ENCODE results near the gene MRAS.

Gene MRAS

DNA sequence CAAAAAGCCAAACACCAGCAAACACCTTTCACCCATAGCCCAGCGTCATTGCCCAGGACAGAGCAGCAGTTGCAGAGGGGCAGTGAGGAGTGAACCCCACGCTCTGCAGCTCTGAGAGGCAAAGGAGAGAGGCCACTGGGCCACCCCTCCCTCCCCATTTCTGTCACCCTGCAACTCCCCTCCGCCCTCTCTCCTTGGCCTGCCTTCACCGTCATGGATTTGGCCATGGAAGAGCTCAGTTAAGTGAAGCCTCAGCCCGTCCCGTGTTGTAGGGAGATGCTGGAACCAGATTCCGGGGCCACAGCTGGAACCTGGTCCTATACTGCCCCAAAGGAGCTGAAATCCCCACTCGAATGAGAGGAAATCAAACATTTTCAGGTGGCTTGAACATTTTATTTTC, 21.9 kb downstream of the MRAS start:
- TF ChIP-seq, protein P1, sequence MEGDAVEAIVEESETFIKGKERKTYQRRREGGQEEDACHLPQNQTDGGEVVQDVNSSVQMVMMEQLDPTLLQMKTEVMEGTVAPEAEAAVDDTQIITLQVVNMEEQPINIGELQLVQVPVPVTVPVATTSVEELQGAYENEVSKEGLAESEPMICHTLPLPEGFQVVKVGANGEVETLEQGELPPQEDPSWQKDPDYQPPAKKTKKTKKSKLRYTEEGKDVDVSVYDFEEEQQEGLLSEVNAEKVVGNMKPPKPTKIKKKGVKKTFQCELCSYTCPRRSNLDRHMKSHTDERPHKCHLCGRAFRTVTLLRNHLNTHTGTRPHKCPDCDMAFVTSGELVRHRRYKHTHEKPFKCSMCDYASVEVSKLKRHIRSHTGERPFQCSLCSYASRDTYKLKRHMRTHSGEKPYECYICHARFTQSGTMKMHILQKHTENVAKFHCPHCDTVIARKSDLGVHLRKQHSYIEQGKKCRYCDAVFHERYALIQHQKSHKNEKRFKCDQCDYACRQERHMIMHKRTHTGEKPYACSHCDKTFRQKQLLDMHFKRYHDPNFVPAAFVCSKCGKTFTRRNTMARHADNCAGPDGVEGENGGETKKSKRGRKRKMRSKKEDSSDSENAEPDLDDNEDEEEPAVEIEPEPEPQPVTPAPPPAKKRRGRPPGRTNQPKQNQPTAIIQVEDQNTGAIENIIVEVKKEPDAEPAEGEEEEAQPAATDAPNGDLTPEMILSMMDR (IDR thresholded peaks at IDR 0.05; ENCODE audit: poor library complexity, severe bottlenecking): no peak
- no peak overlapping the region for H3K27ac ChIP-seq (ENCODE audit: poor library complexity, severe bottlenecking)
- H3K4me1 ChIP-seq (ENCODE audit: insufficient read depth, poor library complexity, severe bottlenecking): no peaks in the 10 kb centered on the region
- H3K27me3 ChIP-seq (ENCODE audit: insufficient read depth, poor library complexity, severe bottlenecking): no peaks in the 10 kb centered on the region
- H3K4me3 ChIP-seq (ENCODE audit: severe bottlenecking): no peak overlapping the region
- H3K9me3 ChIP-seq (ENCODE audit: severe bottlenecking): no peaks in the 10 kb centered on the region
- DNase-seq (ENCODE audit: low spot score) (no peak), ATAC-seq (ENCODE audit: low read depth) (no peak)
- H3K36me3 ChIP-seq (ENCODE audit: low read depth): no peaks in the 10 kb centered on the region

DNA sequence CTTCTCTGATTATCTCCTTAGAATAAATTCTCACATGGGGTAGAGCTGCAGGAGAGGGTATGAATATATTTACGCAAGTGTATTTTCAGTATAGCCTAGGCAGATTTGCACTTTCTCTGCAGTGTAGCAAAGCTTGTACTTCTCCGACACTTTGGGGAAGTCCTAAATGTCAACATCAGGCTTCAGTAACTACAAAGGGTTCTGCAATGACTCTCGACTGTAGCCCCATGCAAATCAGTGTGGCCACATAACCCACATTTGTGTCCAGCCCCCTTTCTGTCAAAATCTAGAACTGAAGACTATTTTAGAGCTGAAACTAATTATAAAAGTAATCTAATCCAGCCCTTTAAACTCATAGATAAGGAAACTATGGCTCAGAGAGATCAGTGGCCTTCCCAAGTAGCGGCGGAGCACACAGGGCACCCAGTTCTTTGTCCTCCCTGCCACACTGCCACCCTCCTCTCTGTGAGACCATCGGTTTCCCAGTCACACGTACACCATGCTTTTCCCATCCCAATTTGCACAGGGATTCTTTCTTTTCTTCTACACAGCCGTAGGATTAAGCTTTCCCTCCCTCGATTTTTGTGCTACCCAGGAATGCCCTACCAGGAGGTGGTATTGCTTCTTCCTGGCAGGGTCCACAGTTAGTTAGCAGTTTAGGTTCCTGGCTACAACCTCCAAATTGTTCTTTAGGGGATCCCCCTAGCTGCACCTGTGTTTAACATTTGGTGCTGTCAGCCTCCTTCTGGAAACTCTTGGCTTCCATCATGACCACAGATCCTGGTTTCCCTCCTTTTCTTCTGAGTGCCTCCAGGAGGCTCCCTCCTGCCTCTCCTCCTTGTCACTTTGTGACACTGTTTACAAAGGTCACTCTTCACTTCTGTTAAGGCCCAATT, 22.9 kb downstream of the MRAS start:
- no peaks in the 10 kb centered on the region for H3K9me3 ChIP-seq (ENCODE audit: severe bottlenecking)
- no peak overlapping the region for H3K27ac ChIP-seq (ENCODE audit: poor library complexity, severe bottlenecking)
- no peaks in the 10 kb centered on the region for H3K36me3 ChIP-seq (ENCODE audit: low read depth)
- DNase-seq (ENCODE audit: low spot score) (no peak), ATAC-seq (ENCODE audit: low read depth) (no peak)
- H3K27me3 ChIP-seq (ENCODE audit: insufficient read depth, poor library complexity, severe bottlenecking): no peaks in the 10 kb centered on the region
- no peak overlapping the region for H3K4me3 ChIP-seq (ENCODE audit: severe bottlenecking)
- TF ChIP-seq, protein P1 (IDR thresholded peaks at IDR 0.05; ENCODE audit: poor library complexity, severe bottlenecking): no peak
- no peaks in the 10 kb centered on the region for H3K4me1 ChIP-seq (ENCODE audit: insufficient read depth, poor library complexity, severe bottlenecking)

GRCh38 chr3:138373087-138373735, 24.8 kb downstream of the MRAS start:
- TF ChIP-seq, protein P1 (IDR thresholded peaks at IDR 0.05; ENCODE audit: poor library complexity, severe bottlenecking): no peak
- no peak for ATAC-seq (ENCODE audit: low read depth)

DNA sequence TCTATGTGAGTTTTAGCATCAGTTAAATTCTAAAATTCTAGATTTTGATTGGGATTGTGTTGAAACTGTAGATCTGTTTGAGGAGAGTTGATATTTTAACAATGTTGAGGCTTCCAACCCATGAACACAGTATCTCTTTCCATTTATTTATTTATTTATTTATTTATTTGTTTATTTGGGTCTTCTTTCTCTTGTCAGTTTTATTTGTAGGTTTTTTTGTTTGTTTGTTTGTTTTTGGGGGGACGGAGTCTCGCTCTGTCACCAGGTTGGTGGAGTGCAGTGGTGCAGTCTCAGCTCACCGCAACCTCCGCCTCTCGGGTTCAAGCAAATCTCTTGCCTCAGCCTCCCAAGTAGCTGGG, 25.3 kb downstream of the MRAS start:
- H3K27me3 ChIP-seq (ENCODE audit: insufficient read depth, poor library complexity, severe bottlenecking): no peaks in the 10 kb centered on the region
- H3K9me3 ChIP-seq (ENCODE audit: severe bottlenecking): no peaks in the 10 kb centered on the region
- H3K4me3 ChIP-seq (ENCODE audit: severe bottlenecking): no peak overlapping the region
- H3K4me1 ChIP-seq (ENCODE audit: insufficient read depth, poor library complexity, severe bottlenecking): no peaks in the 10 kb centered on the region
- TF ChIP-seq, protein P1 (IDR thresholded peaks at IDR 0.05; ENCODE audit: poor library complexity, severe bottlenecking): no peak
- ATAC-seq (ENCODE audit: low read depth): no peak
- DNase-seq (ENCODE audit: low spot score): no peak
- no peaks in the 10 kb centered on the region for H3K36me3 ChIP-seq (ENCODE audit: low read depth)
- no peak overlapping the region for H3K27ac ChIP-seq (ENCODE audit: poor library complexity, severe bottlenecking)

More at GRCh38 chr3:138373087-138373735, 24.8 kb downstream of the MRAS start:
- H3K4me1 ChIP-seq (ENCODE audit: insufficient read depth, poor library complexity, severe bottlenecking): no peaks in the 10 kb centered on the region
- no peaks in the 10 kb centered on the region for H3K27me3 ChIP-seq (ENCODE audit: insufficient read depth, poor library complexity, severe bottlenecking)
- H3K9me3 ChIP-seq (ENCODE audit: severe bottlenecking): no peaks in the 10 kb centered on the region
- H3K4me3 ChIP-seq (ENCODE audit: severe bottlenecking): no peak overlapping the region
- H3K27ac ChIP-seq (ENCODE audit: poor library complexity, severe bottlenecking): no peak overlapping the region
- H3K36me3 ChIP-seq (ENCODE audit: low read depth): no peaks in the 10 kb centered on the region
- DNase-seq (ENCODE audit: low spot score): no peak
